Measurements from ENCODE around the gene MYCBP. TPM values are rescaled to one million over a fixed set of nuclear protein-coding genes. Genes with fewer than 3 reads are reported as not detected.

Gene MYCBP
- total RNA-seq, 1 donor from 2014 or later, result 15.8 TPM

GRCh38 chr1:38885092-38885491 is 11.9 kb upstream of the MYCBP start:
- FAIRE-seq, result no peak
- DNase-seq (ENCODE audit: low read depth), result peak; percentile 38
- no peak for TF ChIP-seq CTCF (IDR thresholded peaks at IDR 0.05; ENCODE audit: insufficient read depth, low read length, severe bottlenecking)
- Histone ChIP-seq H3K36me3 (ENCODE audit: control insufficient read depth, insufficient read depth, low read length) (peaks cover 2% of the 10 kb centered on the region), H3K4me3 (ENCODE audit: low read depth, low read length) (no peak overlapping the region), H3K27me3 (ENCODE audit: control insufficient read depth, insufficient read depth, low read length) (no peaks in the 10 kb centered on the region)

- Histone ChIP-seq H3K27me3 (ENCODE audit: control insufficient read depth, insufficient read depth, low read length) (no peaks in the 10 kb centered on the region), H3K36me3 (ENCODE audit: control insufficient read depth, insufficient read depth, low read length) (no peaks in the 10 kb centered on the region), H3K4me3 (ENCODE audit: low read depth, low read length) (no peak within 1 kb of the TSS)
- TF ChIP-seq CTCF (IDR thresholded peaks at IDR 0.05; ENCODE audit: insufficient read depth, low read length, severe bottlenecking), result no peak
- no peak for DNase-seq (ENCODE audit: low read depth)
- FAIRE-seq, result no peak
These were observed 8.3 kb upstream of the MYCBP start, which contains the start of gene GJA9 for GRCh38 chr1:38881487-38881886. TSS of gene GJA9 (minus strand) at chr1:38881587. CDS start at chr1:38876098, 5,489 bp downstream.

GRCh38 chr1:38875811-38876210 is 2.7 kb upstream of the MYCBP start:
- H3K36me3 ChIP-seq (ENCODE audit: control insufficient read depth, insufficient read depth, low read length), result no peaks in the 10 kb centered on the region
- no peak overlapping the region for H3K4me3 ChIP-seq (ENCODE audit: low read depth, low read length)
- no peaks in the 10 kb centered on the region for H3K27me3 ChIP-seq (ENCODE audit: control insufficient read depth, insufficient read depth, low read length)
- FAIRE-seq, result no peak
- DNase-seq (ENCODE audit: low read depth), result no peak
- no peak for TF ChIP-seq CTCF (IDR thresholded peaks at IDR 0.05; ENCODE audit: insufficient read depth, low read length, severe bottlenecking)

- H3K36me3 ChIP-seq (ENCODE audit: control insufficient read depth, insufficient read depth, low read length), result no peaks in the 10 kb centered on the region
- peak; percentile 27 for DNase-seq (ENCODE audit: low read depth)
- peak overlapping the region; percentile 75 for H3K4me3 ChIP-seq (ENCODE audit: low read depth, low read length)
- TF ChIP-seq CTCF (IDR thresholded peaks at IDR 0.05; ENCODE audit: insufficient read depth, low read length, severe bottlenecking), result no peak
- H3K27me3 ChIP-seq (ENCODE audit: control insufficient read depth, insufficient read depth, low read length), result no peaks in the 10 kb centered on the region
- FAIRE-seq, result no peak
These were observed 634 bp downstream of the MYCBP start for GRCh38 chr1:38872401-38873026.

- no peak overlapping the region for H3K4me3 ChIP-seq (ENCODE audit: low read depth, low read length)
- no peak for FAIRE-seq
- H3K27me3 ChIP-seq (ENCODE audit: control insufficient read depth, insufficient read depth, low read length), result no peaks in the 10 kb centered on the region
- peaks cover 2% of the 10 kb centered on the region for H3K36me3 ChIP-seq (ENCODE audit: control insufficient read depth, insufficient read depth, low read length)
- DNase-seq (ENCODE audit: low read depth), result no peak
- no peak for TF ChIP-seq CTCF (IDR thresholded peaks at IDR 0.05; ENCODE audit: insufficient read depth, low read length, severe bottlenecking)
These were observed 2.2 kb downstream of the MYCBP start for GRCh38 chr1:38870996-38871395.

GRCh38 chr1:38867208-38867607 is 5.9 kb downstream of the MYCBP start:
- no peak for TF ChIP-seq CTCF (IDR thresholded peaks at IDR 0.05; ENCODE audit: insufficient read depth, low read length, severe bottlenecking)
- DNase-seq (ENCODE audit: low read depth) (no peak), FAIRE-seq (no peak)
- Histone ChIP-seq H3K27me3 (ENCODE audit: control insufficient read depth, insufficient read depth, low read length) (no peaks in the 10 kb centered on the region), H3K4me3 (ENCODE audit: low read depth, low read length) (no peak overlapping the region), H3K36me3 (ENCODE audit: control insufficient read depth, insufficient read depth, low read length) (peaks cover 2% of the 10 kb centered on the region)
